Mesenchymal stem cell (in vitro differentiated cells and primary cell): ENCODE results near the gene MOG.
A peak's percentile ranks its signal among the peaks of the same experiment; 100 is the strongest.

Experiments used
- DNase-seq: peaks from one replicate; pipeline ENCODE4 v3.0.0-alpha.2; 2013
- H2AFZ ChIP-seq: one replicate; pipeline ENCODE4 v1.6.1; 2013; ENCODE audit warnings: low read depth, mild to moderate bottlenecking, control low read depth, inconsistent platforms, low read length, moderate library complexity
- H2AK5ac ChIP-seq: 2 replicates; pipeline ENCODE4 v1.6.1; 2013; ENCODE audit warnings: low read length, moderate library complexity, mild to moderate bottlenecking, inconsistent platforms; ENCODE audit not compliant: severe bottlenecking
- H2BK120ac ChIP-seq: one replicate; pipeline ENCODE4 v1.6.1; 2013; ENCODE audit warnings: low read depth, mild to moderate bottlenecking, inconsistent platforms, low read length, moderate library complexity
- H2BK12ac ChIP-seq, 2 experiments: one replicate each; pipeline ENCODE4 v1.6.1; 2013; ENCODE audit warnings: inconsistent platforms in 2 of 2, low read length in 2 of 2, mild to moderate bottlenecking in 2 of 2, moderate library complexity in 2 of 2, control low read depth in 1 of 2
- H2BK15ac ChIP-seq: one replicate; pipeline ENCODE4 v1.6.1; 2013; ENCODE audit warnings: mild to moderate bottlenecking, low read depth, inconsistent platforms; ENCODE audit not compliant: poor library complexity, severe bottlenecking
- H2BK5ac ChIP-seq: 2 replicates; pipeline ENCODE4 v1.6.1; 2013; ENCODE audit warnings: low read depth, mild to moderate bottlenecking, low read length, control low read depth, inconsistent platforms; ENCODE audit not compliant: poor library complexity, severe bottlenecking
- H3K14ac ChIP-seq, 2 experiments: one replicate each; pipeline ENCODE4 v1.6.1; 2013; ENCODE audit warnings: inconsistent platforms in 2 of 2, low read length in 2 of 2, control low read depth in 1 of 2, mild to moderate bottlenecking in 1 of 2, moderate library complexity in 1 of 2
- H3K18ac ChIP-seq, 2 experiments: one replicate each; pipeline ENCODE4 v1.6.1; 2013; ENCODE audit warnings: inconsistent platforms in 2 of 2, low read length in 2 of 2, control low read depth in 1 of 2, low read depth in 1 of 2, mild to moderate bottlenecking in 1 of 2
- H3K23ac ChIP-seq, 2 experiments: one replicate each; pipeline ENCODE4 v1.6.1; 2013; ENCODE audit warnings: inconsistent platforms in 2 of 2, low read length in 2 of 2, mild to moderate bottlenecking in 2 of 2, moderate library complexity in 2 of 2, control low read depth in 1 of 2
- H3K27ac ChIP-seq: 2 replicates; pipeline ENCODE4 v1.5.1; 2013; ENCODE audit warnings: mild to moderate bottlenecking, moderate library complexity, low read length, control low read depth, inconsistent platforms; ENCODE audit not compliant: poor library complexity, severe bottlenecking
- H3K27me3 ChIP-seq, 2 experiments: 2 replicates each; pipeline versions ENCODE4 v1.6.1 to v1.7.0; 2013; ENCODE audit warnings: low read length in 2 of 2, mild to moderate bottlenecking in 2 of 2, moderate library complexity in 2 of 2, control low read depth in 1 of 2, inconsistent platforms in 1 of 2; ENCODE audit not compliant: control insufficient read depth in 1 of 2, insufficient read depth in 1 of 2
- H3K36me3 ChIP-seq, 2 experiments: 2 replicates each; pipeline versions ENCODE4 v1.6.1 to v1.7.0; 2013; ENCODE audit warnings: low read length in 2 of 2, control low read depth in 1 of 2, inconsistent platforms in 1 of 2, low read depth in 1 of 2, mild to moderate bottlenecking in 1 of 2; ENCODE audit not compliant: insufficient read depth in 2 of 2, control insufficient read depth in 1 of 2
- H3K4ac ChIP-seq, 2 experiments: one replicate each; pipeline ENCODE4 v1.6.1; 2013; ENCODE audit warnings: inconsistent platforms in 2 of 2, low read length in 2 of 2, mild to moderate bottlenecking in 2 of 2, moderate library complexity in 2 of 2, control low read depth in 1 of 2, low read depth in 1 of 2
- H3K4me1 ChIP-seq: 2 replicates; pipeline ENCODE4 v1.6.1; 2013; ENCODE audit warnings: low read depth, low read length, control low read depth; ENCODE audit not compliant: control insufficient read depth, insufficient read depth
- H3K4me2 ChIP-seq: 2 replicates; pipeline ENCODE4 v1.6.1; 2013; ENCODE audit warnings: low read length, mild to moderate bottlenecking, inconsistent platforms; ENCODE audit not compliant: poor library complexity, severe bottlenecking
- H3K4me3 ChIP-seq, 2 experiments: 2 replicates each; pipeline versions ENCODE4 v1.5.1 to v1.7.0; 2013; ENCODE audit warnings: low read length in 2 of 2, mild to moderate bottlenecking in 2 of 2, control low read depth in 1 of 2, low read depth in 1 of 2; ENCODE audit not compliant: insufficient read depth in 1 of 2
- H3K79me1 ChIP-seq: replicated peaks from 2 replicates; pipeline ENCODE4 v1.6.1; 2013; ENCODE audit warnings: mild to moderate bottlenecking, control low read depth, low read length, inconsistent platforms; ENCODE audit not compliant: poor library complexity, severe bottlenecking
- H3K9ac ChIP-seq: 2 replicates; pipeline ENCODE4 v1.7.0; 2013; ENCODE audit warnings: mild to moderate bottlenecking, low read length, moderate library complexity
- H3K9me3 ChIP-seq: 2 replicates; pipeline ENCODE4 v1.7.0; 2013; ENCODE audit warnings: mild to moderate bottlenecking, low read length; ENCODE audit not compliant: control insufficient read depth
- H4K8ac ChIP-seq: one replicate; pipeline ENCODE4 v1.6.1; 2013; ENCODE audit warnings: inconsistent platforms, mild to moderate bottlenecking, low read length, moderate library complexity
- H4K91ac ChIP-seq: one replicate; pipeline ENCODE4 v1.6.1; 2013; ENCODE audit warnings: mild to moderate bottlenecking, low read length, inconsistent platforms
- WGBS: methylation state at CpG from one replicate; pipeline ENCODE4 v1.1.7; 2013; ENCODE audit warnings: mixed read lengths; 5-methylcytosine and 5-hydroxymethylcytosine counted together

Gene MOG

DNA sequence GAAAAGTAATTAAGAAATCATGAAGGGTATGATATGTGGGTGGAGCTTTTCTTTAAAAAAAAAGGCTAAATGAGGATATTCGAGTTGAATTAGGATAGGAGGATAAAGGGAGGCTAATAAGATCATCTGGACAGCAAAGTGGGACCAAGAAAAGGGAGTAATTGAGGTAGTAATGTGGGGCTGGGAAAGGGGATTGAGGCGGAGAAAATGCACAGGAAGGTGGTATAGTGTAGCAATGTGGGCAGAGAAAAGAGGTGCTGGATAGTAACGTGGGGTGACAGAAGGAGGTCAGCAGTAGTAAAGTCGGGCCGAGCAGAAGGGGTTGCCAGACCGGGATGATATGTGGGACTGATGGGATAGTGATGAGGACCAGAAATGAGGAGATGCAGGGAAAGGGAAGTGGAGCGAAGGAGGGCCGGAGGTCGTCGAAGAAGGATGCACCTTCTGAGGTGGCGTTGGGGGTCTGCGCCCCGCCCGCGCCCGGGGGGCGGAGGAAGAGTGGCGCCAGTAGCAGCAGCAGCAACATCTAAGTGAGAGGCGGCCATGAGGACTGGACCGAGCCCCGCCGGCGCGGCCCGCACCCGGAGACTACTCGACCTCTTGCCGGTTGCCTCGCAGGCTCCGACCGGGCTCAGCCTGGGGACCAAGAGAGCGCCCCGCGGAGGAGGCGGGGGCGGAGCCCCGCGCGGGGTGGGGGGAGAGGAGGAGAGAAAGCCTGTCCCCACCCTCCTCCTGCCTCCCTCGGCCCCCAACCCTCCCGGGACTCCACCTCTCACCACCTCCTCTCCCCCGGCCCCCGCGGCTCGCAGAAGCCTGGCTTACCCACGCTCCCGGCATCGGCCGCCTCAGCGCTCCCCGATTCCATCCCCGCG lies 24.8 kb upstream of the MOG start:
- Histone ChIP-seq H4K8ac (peak overlapping the region; percentile 63), H2AK5ac (no peak overlapping the region), H3K9ac (peak overlapping the region; percentile 78), H3K9me3 (no peaks in the 10 kb centered on the region), H3K79me1 (peaks cover 22% of the 10 kb centered on the region), H2BK15ac (peak overlapping the region; percentile 68), H3K4me1 (peaks cover 24% of the 10 kb centered on the region), H2BK120ac (peak overlapping the region; percentile 24), H3K14ac (peak overlapping the region in 1 of 2 experiments; percentile 73), H2BK12ac (peak overlapping the region; percentile 32 to 57), H3K36me3 (peaks cover 0 to 4% of the 10 kb centered on the region in 2 experiments), H2BK5ac (no peak overlapping the region), H3K4ac (peak overlapping the region in 1 of 2 experiments; percentile 71), H3K4me2 (peak overlapping the region; percentile 94), H3K27me3 (no peaks in the 10 kb centered on the region), H3K4me3 (peak overlapping the region; percentile 79 to 89), H3K27ac (peak overlapping the region; percentile 6), H4K91ac (peak overlapping the region; percentile 59), H2AFZ (peak overlapping the region; percentile 42), H3K23ac (peak overlapping the region in 1 of 2 experiments; percentile 92), H3K18ac (peak overlapping the region; percentile 66 to 78)
- DNase-seq, result peak; percentile 74
- 5% methylated on average over 19 of the region's 53 CpGs for WGBS

DNA sequence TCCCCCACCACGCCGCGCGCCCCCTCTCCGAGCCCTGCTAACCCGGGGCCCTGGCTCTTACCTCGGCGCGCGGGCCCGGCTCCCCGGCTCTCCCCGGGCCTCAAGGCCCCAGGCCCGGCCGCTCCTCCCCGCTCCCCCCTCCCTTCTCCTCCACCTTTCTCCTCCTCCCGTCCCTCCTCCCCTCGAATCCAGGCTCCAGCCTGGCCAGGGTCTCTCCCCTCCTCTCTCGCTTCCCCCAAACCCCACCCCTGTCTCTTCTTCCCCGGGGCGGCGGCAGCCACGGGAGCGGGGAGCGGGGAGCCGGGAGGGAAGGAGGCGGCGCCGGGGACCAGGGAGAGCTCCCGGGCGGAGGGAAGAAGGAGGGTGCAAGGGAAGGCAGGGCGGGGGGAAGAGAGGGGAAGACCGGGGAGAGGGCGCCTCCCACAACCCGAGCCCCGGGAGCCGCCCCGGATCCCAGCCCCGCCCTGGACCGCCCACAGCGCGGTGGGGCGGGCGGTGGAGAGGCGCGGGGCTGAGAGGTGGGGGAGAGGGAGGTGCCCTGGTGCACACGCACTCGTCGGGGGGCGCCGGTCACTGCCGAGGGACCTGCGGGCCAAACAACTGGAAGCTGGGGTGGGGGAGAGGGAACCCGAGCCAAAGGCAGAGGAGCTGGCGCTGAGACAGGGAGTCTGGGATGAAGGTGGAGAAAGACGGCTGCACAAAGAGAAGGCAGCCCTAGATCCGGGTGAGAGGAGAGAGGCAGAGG lies 23.9 kb upstream of the MOG start, which contains the start of gene GABBR1:
Gene GABBR1 (minus strand): TSS at position 395 of the 745 bp plus-strand sequence. CDS start 798 bp downstream, outside the sequence.
- H4K91ac ChIP-seq, result peak within 1 kb of the TSS; percentile 59
- peak within 1 kb of the TSS; percentile 66 to 95 for H3K18ac ChIP-seq
- peak within 1 kb of the TSS; percentile 94 for H3K4me2 ChIP-seq
- H3K79me1 ChIP-seq, result peaks cover 16% of the 10 kb centered on the region
- H3K14ac ChIP-seq, result peak within 1 kb of the TSS in 1 of 2 experiments; percentile 94
- H3K23ac ChIP-seq, result peak within 1 kb of the TSS in 1 of 2 experiments; percentile 92
- H3K4ac ChIP-seq, result peak within 1 kb of the TSS; percentile 70 to 71
- peak within 1 kb of the TSS; percentile 93 for H2BK15ac ChIP-seq
- H4K8ac ChIP-seq, result peak within 1 kb of the TSS; percentile 77
- H3K36me3 ChIP-seq, result no peaks in the 10 kb centered on the region
- peak within 1 kb of the TSS; percentile 79 to 89 for H3K4me3 ChIP-seq
- H2AK5ac ChIP-seq, result no peak within 1 kb of the TSS
- H3K9me3 ChIP-seq, result no peaks in the 10 kb centered on the region
- H2AFZ ChIP-seq, result peak within 1 kb of the TSS; percentile 93
- H2BK5ac ChIP-seq, result peak within 1 kb of the TSS; percentile 48
- peak within 1 kb of the TSS; percentile 81 for H3K9ac ChIP-seq
- H3K27ac ChIP-seq, result peak within 1 kb of the TSS; percentile 71
- H2BK12ac ChIP-seq, result peak within 1 kb of the TSS; percentile 32 to 57
- H2BK120ac ChIP-seq, result peak within 1 kb of the TSS; percentile 67
- peak; percentile 94 for DNase-seq
- H3K4me1 ChIP-seq, result peaks cover 21% of the 10 kb centered on the region
- no peaks in the 10 kb centered on the region for H3K27me3 ChIP-seq
- WGBS, result 1% methylated on average over 48 of the region's 57 CpGs

DNA sequence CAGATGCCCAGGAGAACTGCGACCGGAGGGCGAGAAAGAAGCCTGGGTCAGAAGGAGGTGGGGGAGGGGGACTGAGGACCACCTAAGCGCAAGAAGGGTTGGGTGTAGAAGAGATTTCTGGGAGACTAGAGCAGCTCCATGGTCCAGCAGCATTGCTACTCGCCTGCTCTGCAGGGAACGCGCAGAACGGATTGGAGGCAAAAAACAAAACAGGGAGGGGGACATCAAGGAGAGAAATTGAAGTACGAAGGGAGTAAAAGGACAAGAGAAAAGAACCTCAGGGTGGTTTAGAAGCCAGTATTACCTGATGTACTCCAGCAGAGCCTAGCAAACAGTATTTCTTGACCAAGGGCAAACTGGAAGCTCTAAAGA lies 23.4 kb upstream of the MOG start:
- WGBS, result 1% methylated on average over 9 of the region's 9 CpGs
- peaks cover 18% of the 10 kb centered on the region for H3K4me1 ChIP-seq
- H2BK12ac ChIP-seq, result peak overlapping the region in 1 of 2 experiments; percentile 21
- H4K8ac ChIP-seq, result peak overlapping the region; percentile 77
- H2BK15ac ChIP-seq, result no peak overlapping the region
- no peak overlapping the region for H2BK5ac ChIP-seq
- H3K4me2 ChIP-seq, result peak overlapping the region; percentile 93
- peak overlapping the region; percentile 93 for H2AFZ ChIP-seq
- peak overlapping the region; percentile 81 for H3K9ac ChIP-seq
- H3K27ac ChIP-seq, result peak overlapping the region; percentile 71
- peak overlapping the region; percentile 67 for H2BK120ac ChIP-seq
- H3K23ac ChIP-seq, result no peak overlapping the region
- peak overlapping the region; percentile 61 to 95 for H3K18ac ChIP-seq
- H3K9me3 ChIP-seq, result no peaks in the 10 kb centered on the region
- H3K4ac ChIP-seq, result peak overlapping the region; percentile 24 to 70
- no peak overlapping the region for H2AK5ac ChIP-seq
- peaks cover 13% of the 10 kb centered on the region for H3K79me1 ChIP-seq
- H3K14ac ChIP-seq, result no peak overlapping the region
- H3K36me3 ChIP-seq, result no peaks in the 10 kb centered on the region
- peak overlapping the region; percentile 73 to 89 for H3K4me3 ChIP-seq
- H4K91ac ChIP-seq, result peak overlapping the region; percentile 54
- H3K27me3 ChIP-seq, result no peaks in the 10 kb centered on the region
- no peak for DNase-seq

DNA sequence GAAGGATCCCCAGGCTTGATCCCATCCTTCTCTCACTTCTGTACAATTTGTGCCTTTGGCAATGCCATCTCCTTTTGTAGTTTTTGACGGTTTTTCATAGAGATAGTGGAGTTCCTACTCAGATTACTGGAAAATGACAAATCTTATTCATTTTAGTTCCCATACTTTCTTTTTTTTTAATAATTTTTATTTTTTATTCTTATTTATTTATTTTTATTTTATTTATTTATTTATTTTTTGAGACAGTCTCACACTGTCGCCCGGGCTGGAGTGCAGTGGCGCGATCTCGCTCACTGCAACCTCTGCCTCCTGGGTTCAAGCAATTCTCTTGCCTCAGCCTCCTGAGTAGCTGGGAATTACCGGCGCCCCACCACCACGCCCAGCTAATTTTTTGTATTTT lies 19.6 kb upstream of the MOG start:
- Histone ChIP-seq H3K18ac (no peak overlapping the region), H3K4me3 (no peak overlapping the region), H4K8ac (no peak overlapping the region), H3K14ac (no peak overlapping the region), H3K4me2 (no peak overlapping the region), H3K23ac (no peak overlapping the region), H3K9ac (no peak overlapping the region), H3K4me1 (peaks cover 3% of the 10 kb centered on the region), H2AK5ac (no peak overlapping the region), H3K27me3 (no peaks in the 10 kb centered on the region), H3K9me3 (no peaks in the 10 kb centered on the region), H3K36me3 (no peaks in the 10 kb centered on the region), H3K27ac (no peak overlapping the region), H3K4ac (no peak overlapping the region), H4K91ac (no peak overlapping the region), H2BK120ac (no peak overlapping the region), H3K79me1 (no peaks in the 10 kb centered on the region), H2BK15ac (no peak overlapping the region), H2BK5ac (no peak overlapping the region), H2BK12ac (no peak overlapping the region), H2AFZ (no peak overlapping the region)
- DNase-seq, result no peak
- over 99% methylated on average over 8 of the region's 9 CpGs for WGBS
